ENCODE results near the gene SLC24A4. TPM values are rescaled to one million over a fixed set of nuclear protein-coding genes. Genes with fewer than 3 reads are reported as not detected.

SLC24A4 gene
- total RNA-seq, 1 donor from 2014 or later: 0.36 TPM

GRCh38 chr14:92446771-92447170 lies 123.8 kb downstream of the SLC24A4 start:
- H3K9me3 ChIP-seq (replicated peaks): peaks cover 10% of the 10 kb centered on the region
- no peak overlapping the region for H3K27ac ChIP-seq (replicated peaks)
- H3K27me3 ChIP-seq (ENCODE audit: low read depth): no peaks in the 10 kb centered on the region
- H3K36me3 ChIP-seq: no peaks in the 10 kb centered on the region
- no peak for DNase-seq
- intact Hi-C loops (cut with micrococcal nuclease): no loop called here
- peaks cover 14% of the 10 kb centered on the region for H3K4me1 ChIP-seq
- TF ChIP-seq, protein P1, sequence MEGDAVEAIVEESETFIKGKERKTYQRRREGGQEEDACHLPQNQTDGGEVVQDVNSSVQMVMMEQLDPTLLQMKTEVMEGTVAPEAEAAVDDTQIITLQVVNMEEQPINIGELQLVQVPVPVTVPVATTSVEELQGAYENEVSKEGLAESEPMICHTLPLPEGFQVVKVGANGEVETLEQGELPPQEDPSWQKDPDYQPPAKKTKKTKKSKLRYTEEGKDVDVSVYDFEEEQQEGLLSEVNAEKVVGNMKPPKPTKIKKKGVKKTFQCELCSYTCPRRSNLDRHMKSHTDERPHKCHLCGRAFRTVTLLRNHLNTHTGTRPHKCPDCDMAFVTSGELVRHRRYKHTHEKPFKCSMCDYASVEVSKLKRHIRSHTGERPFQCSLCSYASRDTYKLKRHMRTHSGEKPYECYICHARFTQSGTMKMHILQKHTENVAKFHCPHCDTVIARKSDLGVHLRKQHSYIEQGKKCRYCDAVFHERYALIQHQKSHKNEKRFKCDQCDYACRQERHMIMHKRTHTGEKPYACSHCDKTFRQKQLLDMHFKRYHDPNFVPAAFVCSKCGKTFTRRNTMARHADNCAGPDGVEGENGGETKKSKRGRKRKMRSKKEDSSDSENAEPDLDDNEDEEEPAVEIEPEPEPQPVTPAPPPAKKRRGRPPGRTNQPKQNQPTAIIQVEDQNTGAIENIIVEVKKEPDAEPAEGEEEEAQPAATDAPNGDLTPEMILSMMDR (IDR thresholded peaks at IDR 0.05; ENCODE audit: borderline replicate concordance): no peak
- no peak overlapping the region for H3K4me3 ChIP-seq

DNA sequence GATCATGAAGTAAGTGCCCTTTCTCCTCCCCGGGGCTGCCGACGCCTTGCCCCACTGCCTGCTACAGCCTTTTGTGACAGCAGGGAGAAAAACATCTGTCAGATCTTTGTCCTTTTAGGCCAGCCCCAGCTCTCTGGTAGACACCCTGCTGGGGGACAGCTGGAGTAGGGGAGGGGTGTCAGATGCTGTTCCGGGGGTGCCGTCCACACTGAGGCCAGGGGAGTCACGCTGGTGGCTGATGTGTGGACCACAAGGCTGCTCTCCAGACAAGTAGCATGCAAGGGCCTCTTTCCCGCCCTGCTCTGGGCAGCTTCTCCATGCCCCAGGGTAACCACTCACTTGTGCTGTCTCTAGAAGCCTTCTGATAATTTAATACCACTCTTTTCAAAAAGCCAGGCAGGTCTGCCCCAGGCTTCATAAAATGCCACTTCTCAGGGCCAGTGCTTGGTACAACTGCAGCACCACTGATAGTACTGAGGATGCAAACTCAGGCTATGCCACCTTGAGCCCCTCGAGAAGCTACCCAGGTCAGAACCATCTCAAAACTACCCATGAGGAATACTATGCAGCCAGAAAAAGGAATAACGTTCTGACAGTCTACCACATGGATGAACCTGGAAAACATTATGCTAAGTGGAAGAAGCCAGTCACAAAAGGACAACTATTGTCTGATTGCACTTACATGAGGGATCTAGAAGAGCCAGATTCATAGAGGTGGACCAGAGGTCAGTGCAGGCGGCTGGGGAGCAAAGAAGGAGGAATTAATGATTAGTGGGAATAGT lies 124.6 kb downstream of the SLC24A4 start:
- Histone ChIP-seq H3K36me3 (no peaks in the 10 kb centered on the region), H3K9me3 (replicated peaks) (peaks cover 10% of the 10 kb centered on the region), H3K4me1 (peaks cover 18% of the 10 kb centered on the region), H3K4me3 (no peak overlapping the region), H3K27ac (replicated peaks) (no peak overlapping the region), H3K27me3 (ENCODE audit: low read depth) (no peaks in the 10 kb centered on the region)
- TF ChIP-seq, protein P1 (IDR thresholded peaks at IDR 0.05; ENCODE audit: borderline replicate concordance): no peak
- no peak for DNase-seq
- intact Hi-C loops (cut with micrococcal nuclease): no loop called here

- DNase-seq: no peak
- H3K4me1 ChIP-seq: peaks cover 18% of the 10 kb centered on the region
- TF ChIP-seq, protein P1 (IDR thresholded peaks at IDR 0.05; ENCODE audit: borderline replicate concordance): no peak
- H3K27ac ChIP-seq (replicated peaks): no peak overlapping the region
- no peak overlapping the region for H3K4me3 ChIP-seq
- no peaks in the 10 kb centered on the region for H3K36me3 ChIP-seq
- no peaks in the 10 kb centered on the region for H3K27me3 ChIP-seq (ENCODE audit: low read depth)
- H3K9me3 ChIP-seq (replicated peaks): peaks cover 10% of the 10 kb centered on the region
- intact Hi-C loops (cut with micrococcal nuclease): no loop called here
Observed at GRCh38 chr14:92448786-92449185, 125.8 kb downstream of the SLC24A4 start.

DNA sequence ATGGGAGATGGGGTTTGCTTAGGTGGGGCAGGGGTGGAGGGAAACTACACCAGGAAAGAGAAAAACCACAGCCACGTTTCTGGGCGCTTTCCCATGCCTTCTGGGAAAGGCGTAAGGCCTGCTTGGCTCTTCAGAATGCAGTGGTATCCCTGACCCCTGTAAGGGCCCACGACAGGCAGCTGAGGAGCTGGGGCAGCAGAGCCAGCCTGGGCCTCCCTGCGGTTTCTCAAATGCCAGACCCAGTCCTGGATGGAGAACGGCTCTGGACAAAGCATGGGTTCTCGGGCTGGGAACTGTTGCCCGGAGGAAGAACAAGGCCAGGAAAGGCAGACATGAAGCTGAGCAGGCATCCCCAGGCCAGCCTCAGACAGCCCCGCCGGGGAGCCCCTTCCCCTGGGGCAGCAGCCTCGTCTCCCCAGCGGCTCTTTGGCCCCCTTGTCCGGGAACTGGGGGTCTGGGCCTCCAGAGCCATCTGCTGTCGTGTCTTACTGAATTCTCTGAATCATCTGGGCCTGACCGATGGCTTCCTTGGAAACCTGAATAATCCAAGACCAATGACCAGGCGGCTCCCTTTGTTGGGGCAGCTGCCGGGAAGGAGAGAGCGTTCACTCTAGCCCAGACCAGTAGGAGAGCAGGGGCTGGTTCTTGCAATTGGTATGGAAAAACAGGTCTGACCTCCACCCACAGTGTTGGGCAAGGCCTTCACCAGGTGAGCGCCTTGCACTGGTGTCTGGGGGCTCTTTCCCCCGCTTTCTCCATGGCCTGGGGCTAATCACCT lies 126.6 kb downstream of the SLC24A4 start:
- TF ChIP-seq, protein P1 (IDR thresholded peaks at IDR 0.05; ENCODE audit: borderline replicate concordance): no peak
- Histone ChIP-seq H3K27me3 (ENCODE audit: low read depth) (no peaks in the 10 kb centered on the region), H3K36me3 (no peaks in the 10 kb centered on the region), H3K27ac (replicated peaks) (no peak overlapping the region), H3K9me3 (replicated peaks) (peaks cover 10% of the 10 kb centered on the region), H3K4me3 (no peak overlapping the region), H3K4me1 (peaks cover 18% of the 10 kb centered on the region)
- intact Hi-C loops (cut with micrococcal nuclease): no loop called here
- no peak for DNase-seq

DNA sequence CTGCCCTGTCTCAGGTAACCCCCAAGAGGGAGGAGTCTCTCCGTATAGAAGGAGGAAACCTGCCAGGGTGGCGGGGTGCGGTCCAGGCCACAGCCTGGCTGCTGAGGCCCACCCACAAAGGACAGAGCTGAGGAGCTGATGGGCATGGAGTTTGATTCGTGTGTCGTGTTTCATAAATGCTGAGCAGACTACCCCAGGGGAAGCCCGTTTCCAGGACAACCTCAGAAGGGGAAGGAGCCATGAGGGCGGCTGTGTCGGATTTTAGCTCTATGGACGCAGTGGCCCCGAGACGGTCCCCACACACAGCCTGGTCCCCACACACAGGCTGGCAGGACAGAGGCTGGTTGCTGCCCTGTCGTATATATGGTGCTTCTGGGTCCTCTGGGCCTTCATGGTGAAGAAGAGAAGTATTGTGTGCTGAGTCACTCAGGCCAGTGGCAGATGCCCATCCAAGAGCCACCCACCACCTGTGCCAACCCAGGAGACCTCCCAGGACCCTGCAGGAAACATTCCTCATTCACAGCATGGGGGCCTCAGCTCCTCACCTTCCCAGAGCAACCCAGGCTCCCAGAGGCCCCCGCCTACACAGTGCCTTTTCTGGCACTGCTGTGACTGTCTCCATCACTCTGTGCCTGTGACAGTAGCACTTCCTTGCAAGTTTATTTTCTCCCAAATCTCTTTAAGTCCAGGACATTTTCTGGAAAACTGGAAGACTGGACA lies 127.5 kb downstream of the SLC24A4 start:
- Histone ChIP-seq H3K4me3 (no peak overlapping the region), H3K9me3 (replicated peaks) (peaks cover 7% of the 10 kb centered on the region), H3K4me1 (peaks cover 18% of the 10 kb centered on the region), H3K36me3 (no peaks in the 10 kb centered on the region), H3K27ac (replicated peaks) (peak overlapping the region; percentile 68), H3K27me3 (ENCODE audit: low read depth) (no peaks in the 10 kb centered on the region)
- no peak for DNase-seq
- intact Hi-C loops (cut with micrococcal nuclease): no loop called here
- TF ChIP-seq, protein P1 (IDR thresholded peaks at IDR 0.05; ENCODE audit: borderline replicate concordance): no peak
